Stimulated activated naive B cell treated with anti-CD40 and anti-IgM and Interleukin-4, amounts not matched to agents 10 μg/mL and 1 μg/mL and 100 μg/mL, for 72 hours (primary cell): ENCODE measurements around the gene CCDC85C.

Experiments used
- ATAC-seq, 2 donors: fragments of 150-1000 bp; cut with Tn5 transposase; replicated peaks; 2 replicates each; pipeline ENCODE4 v1.10.0; 2021; ENCODE audit warnings: moderate library complexity in 1 of 2
- DNase-seq: peaks from one replicate; pipeline ENCODE4 v3.0.0; 2021
- H3K27ac Mint-ChIP-seq: one replicate; pipeline ENCODE4 v1.8.0; 2022; ENCODE audit warnings: mild to moderate bottlenecking, mixed read lengths
- H3K27me3 Mint-ChIP-seq, 2 donors: one replicate each; pipeline ENCODE4 v1.8.0; 2022; ENCODE audit warnings: mixed read lengths in 2 of 2
- H3K36me3 Mint-ChIP-seq, 2 donors: one replicate each; pipeline ENCODE4 v1.8.0; 2022; ENCODE audit warnings: mixed read lengths in 2 of 2, mild to moderate bottlenecking in 1 of 2
- H3K4me1 Mint-ChIP-seq, 2 donors: one replicate each; pipeline ENCODE4 v1.8.0; 2022; ENCODE audit warnings: mixed read lengths in 2 of 2, mild to moderate bottlenecking in 1 of 2
- H3K4me3 Mint-ChIP-seq, 2 donors: one replicate each; pipeline ENCODE4 v1.8.0; 2022; ENCODE audit warnings: mild to moderate bottlenecking in 2 of 2, mixed read lengths in 2 of 2, moderate library complexity in 1 of 2
- H3K9me3 Mint-ChIP-seq, 2 donors: one replicate each; pipeline ENCODE4 v1.8.0; 2022; ENCODE audit warnings: mixed read lengths in 2 of 2, mild to moderate bottlenecking in 1 of 2

Gene CCDC85C

GRCh38 chr14:99535908-99536778 is 67.9 kb downstream of the CCDC85C start:
- DNase-seq (no peak), ATAC-seq (no peak)
- Mint-ChIP-seq H3K4me1 (peaks cover 5 to 12% of the 10 kb centered on the region in 2 donors), H3K27me3 (peaks cover 14 to 31% of the 10 kb centered on the region in 2 donors), H3K9me3 (no peaks in the 10 kb centered on the region), H3K4me3 (no peak overlapping the region), H3K27ac (no peak overlapping the region), H3K36me3 (no peaks in the 10 kb centered on the region)

GRCh38 chr14:99535448-99535847 is 68.6 kb downstream of the CCDC85C start:
- H3K27me3 Mint-ChIP-seq: peaks cover 12 to 31% of the 10 kb centered on the region in 2 donors
- DNase-seq (no peak), ATAC-seq (no peak)
- no peak overlapping the region for H3K4me3 Mint-ChIP-seq
- H3K36me3 Mint-ChIP-seq: no peaks in the 10 kb centered on the region
- peaks cover 3 to 12% of the 10 kb centered on the region in 2 donors for H3K4me1 Mint-ChIP-seq
- no peak overlapping the region for H3K27ac Mint-ChIP-seq
- no peaks in the 10 kb centered on the region for H3K9me3 Mint-ChIP-seq

DNA sequence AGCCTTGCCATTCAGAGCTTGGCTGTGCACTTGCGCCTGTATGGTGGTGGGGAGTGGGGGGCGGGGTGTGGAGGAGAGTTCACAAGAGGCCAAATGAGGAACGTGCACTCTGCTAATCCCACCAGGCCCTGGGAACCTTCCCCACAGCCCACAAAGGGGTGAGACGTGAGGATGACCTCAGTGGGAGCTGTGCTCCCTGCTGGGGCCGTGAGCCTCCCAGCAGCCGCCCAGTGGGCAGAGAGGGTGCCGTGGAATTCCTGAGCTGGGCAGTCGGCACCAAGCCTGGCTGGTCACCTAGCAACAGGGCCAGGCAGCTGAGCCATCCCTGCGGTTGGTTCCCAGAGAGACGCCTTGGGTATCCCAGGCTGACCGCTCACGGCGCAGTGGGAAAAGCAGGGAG is 69.1 kb downstream of the CCDC85C start:
- Mint-ChIP-seq H3K4me1 (peaks cover 3 to 12% of the 10 kb centered on the region in 2 donors), H3K9me3 (no peaks in the 10 kb centered on the region), H3K27ac (no peak overlapping the region), H3K36me3 (no peaks in the 10 kb centered on the region), H3K4me3 (no peak overlapping the region), H3K27me3 (peaks cover 12 to 31% of the 10 kb centered on the region in 2 donors)
- ATAC-seq: no peak
- no peak for DNase-seq

DNA sequence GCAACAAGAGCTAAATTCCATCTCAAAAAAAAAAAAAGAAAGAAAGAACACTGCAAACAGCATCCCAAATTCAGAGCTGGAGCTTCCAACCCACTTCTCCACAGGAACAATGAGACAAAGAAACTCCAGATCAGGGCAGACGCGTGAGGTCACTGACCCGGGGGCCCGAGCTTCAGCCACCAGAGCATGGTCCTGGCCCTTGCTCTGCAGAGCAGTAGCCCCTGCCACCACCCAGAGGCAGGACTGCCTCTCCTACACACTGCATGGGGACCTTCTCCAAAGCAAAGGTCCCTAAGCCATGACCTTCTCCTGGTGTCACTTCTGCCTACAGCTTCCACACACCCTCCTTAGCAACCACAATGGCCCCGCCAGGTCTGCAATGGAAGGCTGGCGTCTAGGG is 69.7 kb downstream of the CCDC85C start:
- Mint-ChIP-seq H3K36me3 (no peaks in the 10 kb centered on the region), H3K4me1 (peaks cover 3 to 12% of the 10 kb centered on the region in 2 donors), H3K27me3 (peaks cover 12 to 31% of the 10 kb centered on the region in 2 donors), H3K4me3 (no peak overlapping the region), H3K9me3 (no peaks in the 10 kb centered on the region), H3K27ac (no peak overlapping the region)
- ATAC-seq: no peak
- DNase-seq: no peak

GRCh38 chr14:99532310-99532709 is 71.7 kb downstream of the CCDC85C start:
- peaks cover 0 to 14% of the 10 kb centered on the region in 2 donors for H3K27me3 Mint-ChIP-seq
- no peak overlapping the region for H3K27ac Mint-ChIP-seq
- no peaks in the 10 kb centered on the region for H3K9me3 Mint-ChIP-seq

DNA sequence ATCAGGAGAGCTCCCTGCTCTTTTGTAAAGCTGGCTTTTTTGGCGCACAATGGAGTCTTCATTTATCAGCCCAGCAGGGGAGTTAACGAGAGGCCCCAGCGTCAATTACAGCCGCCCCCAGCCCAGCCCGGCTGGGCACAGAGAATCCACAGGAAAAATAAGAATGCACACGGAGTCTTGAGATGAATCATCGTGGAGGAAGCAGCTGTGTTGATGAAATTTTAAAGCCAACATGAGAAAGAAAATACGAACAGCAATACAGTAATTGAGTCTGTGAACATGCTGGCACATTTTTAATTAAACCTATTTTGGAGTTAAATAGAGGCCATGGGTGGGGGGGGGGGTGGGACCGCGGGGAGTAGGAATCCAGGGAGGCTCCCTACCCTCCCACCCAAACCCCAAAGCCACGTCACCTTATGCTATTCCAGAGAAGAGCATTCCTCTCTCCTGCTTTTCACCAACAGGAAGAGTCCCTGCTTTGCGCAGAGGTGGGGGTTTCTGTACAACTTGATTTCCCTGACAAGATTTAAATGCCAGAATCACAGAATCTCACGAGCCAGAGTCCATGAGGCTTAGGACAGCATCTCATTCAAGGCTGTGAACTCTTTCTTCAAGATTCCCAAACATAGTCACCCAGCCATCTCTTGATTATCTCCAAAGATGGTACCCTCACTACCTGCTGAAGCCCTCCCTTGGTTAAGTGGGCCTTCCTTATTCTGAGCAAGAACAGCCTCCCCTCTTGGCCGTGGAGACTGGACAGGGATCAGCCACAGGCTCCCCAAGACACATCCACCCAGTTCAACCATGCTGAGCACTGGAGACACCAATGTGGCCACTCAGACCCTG is 72.5 kb downstream of the CCDC85C start:
- Mint-ChIP-seq H3K36me3 (no peaks in the 10 kb centered on the region), H3K27me3 (peaks cover 0 to 14% of the 10 kb centered on the region in 2 donors), H3K4me3 (no peak overlapping the region), H3K9me3 (no peaks in the 10 kb centered on the region), H3K4me1 (no peaks in the 10 kb centered on the region), H3K27ac (no peak overlapping the region)
- no peak for DNase-seq
- no peak for ATAC-seq

More at GRCh38 chr14:99532310-99532709, 71.7 kb downstream of the CCDC85C start:
- H3K4me3 Mint-ChIP-seq: no peak overlapping the region
- H3K4me1 Mint-ChIP-seq: no peaks in the 10 kb centered on the region
- ATAC-seq (no peak), DNase-seq (no peak)
- no peaks in the 10 kb centered on the region for H3K36me3 Mint-ChIP-seq

- no peak overlapping the region for H3K27ac Mint-ChIP-seq
- H3K36me3 Mint-ChIP-seq: no peaks in the 10 kb centered on the region
- DNase-seq (no peak), ATAC-seq (no peak)
- no peaks in the 10 kb centered on the region for H3K9me3 Mint-ChIP-seq
- H3K4me1 Mint-ChIP-seq: no peaks in the 10 kb centered on the region
- no peak overlapping the region for H3K4me3 Mint-ChIP-seq
- peaks cover 0 to 14% of the 10 kb centered on the region in 2 donors for H3K27me3 Mint-ChIP-seq
These were observed 73.4 kb downstream of the CCDC85C start for GRCh38 chr14:99530407-99531155.

DNA sequence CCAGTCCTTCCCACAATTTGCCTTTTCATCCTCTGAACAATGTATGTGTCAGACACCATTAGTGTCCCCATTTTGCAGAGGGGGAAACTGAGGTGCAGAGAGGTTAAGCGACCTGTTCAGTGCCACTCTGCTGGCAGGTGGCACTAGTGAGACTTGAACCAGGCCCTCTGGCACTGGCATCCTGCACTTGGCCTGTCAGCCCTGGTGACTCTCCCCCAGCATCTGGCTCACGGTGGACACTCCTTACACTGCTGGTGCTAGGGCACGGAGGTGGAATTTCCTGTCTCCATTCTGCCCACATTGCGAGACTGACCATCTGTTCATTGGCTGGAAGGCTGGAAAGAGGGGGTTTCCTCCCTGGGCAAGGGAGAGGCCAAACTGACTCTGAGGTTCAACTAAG is 74.1 kb downstream of the CCDC85C start:
- peaks cover 5% of the 10 kb centered on the region in 2 donors for H3K4me1 Mint-ChIP-seq
- H3K4me3 Mint-ChIP-seq: no peak overlapping the region
- H3K27ac Mint-ChIP-seq: no peak overlapping the region
- DNase-seq (no peak), ATAC-seq (no peak)
- H3K9me3 Mint-ChIP-seq: no peaks in the 10 kb centered on the region
- H3K27me3 Mint-ChIP-seq: peaks cover 0 to 14% of the 10 kb centered on the region in 2 donors
- no peaks in the 10 kb centered on the region for H3K36me3 Mint-ChIP-seq

- no peak overlapping the region for H3K27ac Mint-ChIP-seq
- H3K4me1 Mint-ChIP-seq: peaks cover 6% of the 10 kb centered on the region in 2 donors
- no peaks in the 10 kb centered on the region for H3K36me3 Mint-ChIP-seq
- no peaks in the 10 kb centered on the region for H3K9me3 Mint-ChIP-seq
- peaks cover 0 to 7% of the 10 kb centered on the region in 2 donors for H3K27me3 Mint-ChIP-seq
- ATAC-seq (no peak), DNase-seq (no peak)
- H3K4me3 Mint-ChIP-seq: no peak overlapping the region
These were observed 76.5 kb downstream of the CCDC85C start for GRCh38 chr14:99527427-99528076.

DNA sequence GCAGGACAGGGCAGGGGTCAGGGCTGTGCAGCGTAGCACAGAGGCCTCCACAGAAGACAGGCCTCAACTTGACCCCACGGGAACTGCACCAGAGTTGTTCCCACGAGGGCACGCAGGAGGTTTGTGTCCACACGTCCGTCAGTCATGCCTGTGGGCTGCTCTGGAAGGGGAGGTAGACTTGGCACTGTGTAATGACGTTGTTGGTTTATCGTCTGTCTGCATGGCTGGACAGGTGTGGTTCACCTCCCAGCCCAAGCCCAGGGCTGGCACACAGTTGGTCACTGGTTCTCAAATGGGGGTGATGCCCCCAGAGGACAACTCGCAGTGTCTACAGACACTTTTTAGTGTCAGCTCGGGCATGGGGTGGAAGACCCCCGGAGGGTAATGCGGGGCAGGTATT is 77.0 kb downstream of the CCDC85C start:
- H3K9me3 Mint-ChIP-seq: no peaks in the 10 kb centered on the region

DNA sequence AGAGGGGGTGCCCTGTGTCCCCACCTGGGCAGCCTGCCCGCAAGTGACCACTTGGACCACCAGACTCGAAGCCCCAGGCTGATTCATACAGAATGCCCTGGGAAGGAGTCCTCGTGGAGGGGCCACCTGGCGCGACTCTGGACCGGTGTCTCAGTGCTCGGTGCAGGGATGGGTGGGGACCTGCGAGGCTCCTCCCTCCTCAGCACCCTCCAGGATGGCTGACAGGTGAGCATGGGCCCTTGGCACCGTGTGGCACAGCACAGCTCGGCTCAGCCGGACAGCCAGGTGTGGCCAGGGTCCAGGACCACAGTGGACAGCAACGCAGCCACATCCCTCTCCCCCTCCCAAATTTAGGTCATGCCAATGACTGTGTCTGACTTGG is 78.3 kb downstream of the CCDC85C start:
- Mint-ChIP-seq H3K27me3 (no peaks in the 10 kb centered on the region), H3K9me3 (no peaks in the 10 kb centered on the region), H3K4me3 (no peak overlapping the region), H3K4me1 (peaks cover 6% of the 10 kb centered on the region in 2 donors), H3K27ac (no peak overlapping the region), H3K36me3 (no peaks in the 10 kb centered on the region)
- ATAC-seq: no peak
- no peak for DNase-seq

More for the DNA sequence above, 77.0 kb downstream of the CCDC85C start:
- Mint-ChIP-seq H3K4me1 (peaks cover 6% of the 10 kb centered on the region in 2 donors), H3K4me3 (no peak overlapping the region), H3K36me3 (no peaks in the 10 kb centered on the region), H3K27ac (no peak overlapping the region), H3K27me3 (peaks cover 0 to 3% of the 10 kb centered on the region in 2 donors)
- ATAC-seq (no peak), DNase-seq (no peak)

DNA sequence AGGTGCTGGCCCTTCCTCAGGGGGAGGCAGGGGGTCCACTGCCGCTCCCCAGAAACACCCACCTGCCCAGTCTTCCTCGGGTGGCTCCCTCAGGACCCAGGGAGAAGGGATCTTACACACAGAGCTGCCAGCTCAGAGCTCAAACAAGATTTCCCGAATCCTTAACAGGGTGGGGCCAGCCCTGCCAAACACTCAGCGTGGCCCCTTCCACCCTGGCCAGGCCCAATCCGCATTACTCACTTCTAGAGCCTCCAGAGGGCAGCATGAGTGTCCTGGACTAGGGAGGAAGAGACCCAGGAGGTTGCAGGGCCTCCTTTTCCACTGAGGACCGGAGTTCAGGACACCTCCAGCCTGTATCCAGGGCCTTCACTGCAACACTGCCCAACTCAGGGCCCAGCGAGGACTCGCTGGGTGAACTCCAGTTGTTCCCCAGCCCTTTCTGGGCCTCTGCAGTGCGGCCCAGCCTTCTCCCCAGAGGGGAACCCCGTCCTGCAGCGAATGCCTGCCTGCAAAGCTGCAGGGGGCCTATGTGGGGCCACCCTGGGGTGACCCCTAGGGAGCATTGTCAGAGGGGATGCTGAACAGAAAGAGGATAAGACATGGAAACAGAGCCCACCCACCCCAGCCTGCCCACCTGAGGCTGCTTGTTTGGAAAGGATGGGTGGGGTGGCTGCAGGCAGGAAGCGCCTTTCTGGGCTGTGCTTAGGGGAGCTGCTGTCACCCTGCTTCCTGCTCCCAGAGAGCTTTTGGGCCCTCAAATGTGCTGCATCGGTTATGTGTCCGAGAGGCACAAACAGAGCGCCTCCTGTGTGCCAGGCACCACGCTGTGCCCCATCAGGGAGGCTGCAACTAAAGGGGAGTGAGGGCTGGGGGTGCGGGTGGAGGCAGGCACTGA is 79.0 kb downstream of the CCDC85C start:
- no peaks in the 10 kb centered on the region for H3K27me3 Mint-ChIP-seq
- H3K27ac Mint-ChIP-seq: no peak overlapping the region
- DNase-seq: no peak
- H3K4me1 Mint-ChIP-seq: peaks cover 6% of the 10 kb centered on the region in 2 donors
- H3K36me3 Mint-ChIP-seq: no peaks in the 10 kb centered on the region
- H3K9me3 Mint-ChIP-seq: no peaks in the 10 kb centered on the region
- H3K4me3 Mint-ChIP-seq: no peak overlapping the region
- ATAC-seq: peak; percentile 15 to 26

DNA sequence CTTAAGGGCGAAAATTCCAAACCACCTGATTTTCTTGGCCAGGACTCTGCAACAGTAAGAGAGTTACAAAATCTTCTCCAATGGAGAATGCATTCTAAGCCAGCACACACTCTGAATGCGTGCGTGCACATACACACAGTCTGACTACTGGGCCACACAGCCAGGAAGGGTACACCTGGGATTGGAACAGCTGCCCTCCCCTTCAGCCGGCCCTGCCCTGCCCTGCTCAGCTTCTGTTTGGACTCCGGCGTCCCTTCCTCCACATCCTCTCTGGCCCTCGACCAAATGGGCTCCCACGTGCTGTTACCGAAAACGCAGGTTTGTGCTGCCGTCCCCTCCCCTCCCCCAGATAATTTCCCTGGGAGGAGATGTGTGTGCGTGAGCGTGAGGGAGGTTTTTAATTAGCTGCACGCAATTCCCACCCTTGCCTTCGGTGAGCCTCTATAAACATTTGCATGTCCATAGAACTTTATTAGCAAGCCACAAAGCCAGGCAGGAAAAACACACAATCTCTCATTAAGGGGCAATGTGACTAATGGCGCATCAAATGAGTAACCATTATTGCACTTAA is 79.8 kb downstream of the CCDC85C start:
- Mint-ChIP-seq H3K9me3 (no peaks in the 10 kb centered on the region), H3K27ac (no peak overlapping the region), H3K27me3 (no peaks in the 10 kb centered on the region), H3K36me3 (no peaks in the 10 kb centered on the region), H3K4me3 (no peak overlapping the region), H3K4me1 (peaks cover 6% of the 10 kb centered on the region in 2 donors)
- DNase-seq (no peak), ATAC-seq (no peak)
